Measurements from ENCODE around the gene HMHB1. TPM values are rescaled to one million over a fixed set of nuclear protein-coding genes. Genes with fewer than 3 reads are reported as not detected.

Gene HMHB1
- not detected for total RNA-seq

- no peak for DNase-seq
Measured at GRCh38 chr5:143812085-143812705, at the start of gene HMHB1. Gene HMHB1, plus strand, starts transcription at chr5:143812161.

- no peak for DNase-seq
Measured at GRCh38 chr5:143762636-143763220, 49.2 kb upstream of the HMHB1 start.

- DNase-seq = no peak
Measured at GRCh38 chr5:143767162-143767561, 44.8 kb upstream of the HMHB1 start.

- DNase-seq = no peak
Measured at GRCh38 chr5:143769026-143769786, 42.8 kb upstream of the HMHB1 start.

GRCh38 chr5:143770450-143770849 lies 41.5 kb upstream of the HMHB1 start:
- no peak for DNase-seq

- DNase-seq = no peak
Measured at GRCh38 chr5:143771189-143771588, 40.8 kb upstream of the HMHB1 start.

- no peak for DNase-seq
Measured at GRCh38 chr5:143771602-143772001, 40.4 kb upstream of the HMHB1 start.

- no peak for DNase-seq
Measured at GRCh38 chr5:143772621-143773020, 39.3 kb upstream of the HMHB1 start.

GRCh38 chr5:143775258-143775657 lies 36.7 kb upstream of the HMHB1 start:
- DNase-seq = no peak

GRCh38 chr5:143776951-143777350 lies 35.0 kb upstream of the HMHB1 start:
- DNase-seq = no peak

GRCh38 chr5:143779506-143779905 lies 32.5 kb upstream of the HMHB1 start:
- no peak for DNase-seq

GRCh38 chr5:143781993-143782520 lies 29.9 kb upstream of the HMHB1 start:
- DNase-seq = no peak

GRCh38 chr5:143782588-143783386 lies 29.2 kb upstream of the HMHB1 start:
- DNase-seq = no peak

- DNase-seq = no peak
Measured at GRCh38 chr5:143788401-143788800, 23.6 kb upstream of the HMHB1 start.

GRCh38 chr5:143790457-143791112 lies 21.4 kb upstream of the HMHB1 start:
- DNase-seq = no peak

- no peak for DNase-seq
Measured at GRCh38 chr5:143791848-143792731, 19.9 kb upstream of the HMHB1 start.

GRCh38 chr5:143793249-143793648 lies 18.7 kb upstream of the HMHB1 start:
- DNase-seq = no peak

GRCh38 chr5:143796125-143796524 lies 15.8 kb upstream of the HMHB1 start:
- no peak for DNase-seq

GRCh38 chr5:143796753-143797152 lies 15.2 kb upstream of the HMHB1 start:
- no peak for DNase-seq

- no peak for DNase-seq
Measured at GRCh38 chr5:143800715-143801114, 11.2 kb upstream of the HMHB1 start.
